ENCODE measurements around the gene CNPY4.

Gene CNPY4

GRCh38 chr7:100119072-100119969 lies at the start of gene CNPY4, which contains the start of gene TAF6:
TSS of gene CNPY4 (plus strand) at chr7:100119634. CDS start at chr7:100119745, 111 bp downstream.
TSS of gene TAF6 (minus strand) at chr7:100119358. CDS start at chr7:100114209, 5,149 bp downstream.
- peak; percentile 93 for DNase-seq (ENCODE audit: low read depth)

- no peak for DNase-seq (ENCODE audit: low read depth)
Observed at GRCh38 chr7:100069991-100070390, 49.4 kb upstream of the CNPY4 start.

GRCh38 chr7:100071018-100071723 lies 48.3 kb upstream of the CNPY4 start:
- no peak for DNase-seq (ENCODE audit: low read depth)

GRCh38 chr7:100072462-100072861 lies 47.0 kb upstream of the CNPY4 start:
- no peak for DNase-seq (ENCODE audit: low read depth)

- DNase-seq (ENCODE audit: low read depth) = no peak
Observed at GRCh38 chr7:100074841-100075240, 44.6 kb upstream of the CNPY4 start.

GRCh38 chr7:100075418-100075817 lies 44.0 kb upstream of the CNPY4 start:
- DNase-seq (ENCODE audit: low read depth) = no peak

- DNase-seq (ENCODE audit: low read depth) = no peak
Observed at GRCh38 chr7:100077205-100077604, 42.2 kb upstream of the CNPY4 start.

GRCh38 chr7:100079024-100079560 lies 40.3 kb upstream of the CNPY4 start:
- no peak for DNase-seq (ENCODE audit: low read depth)

GRCh38 chr7:100080907-100081534 lies 38.4 kb upstream of the CNPY4 start:
- DNase-seq (ENCODE audit: low read depth) = no peak

- DNase-seq (ENCODE audit: low read depth) = peak; percentile 94
Observed at GRCh38 chr7:100081535-100082102, 37.8 kb upstream of the CNPY4 start, which contains the start of gene ZNF3. TSS of gene ZNF3 (minus strand) at chr7:100081723. CDS start at chr7:100077357, 4,366 bp downstream.

- DNase-seq (ENCODE audit: low read depth) = no peak
Observed at GRCh38 chr7:100082978-100083377, 36.5 kb upstream of the CNPY4 start.

GRCh38 chr7:100085515-100085914 lies 33.9 kb upstream of the CNPY4 start:
- DNase-seq (ENCODE audit: low read depth) = no peak

- no peak for DNase-seq (ENCODE audit: low read depth)
Observed at GRCh38 chr7:100087055-100087750, 32.2 kb upstream of the CNPY4 start.

GRCh38 chr7:100088095-100088620 lies 31.3 kb upstream of the CNPY4 start:
- no peak for DNase-seq (ENCODE audit: low read depth)

- peak; percentile 82 for DNase-seq (ENCODE audit: low read depth)
Observed at GRCh38 chr7:100088621-100089457, 30.6 kb upstream of the CNPY4 start, which contains the start of gene COPS6. TSS of gene COPS6 (plus strand) at chr7:100088969. CDS start at chr7:100088991, 22 bp downstream.

GRCh38 chr7:100089458-100090196 lies 29.8 kb upstream of the CNPY4 start:
- DNase-seq (ENCODE audit: low read depth) = no peak

GRCh38 chr7:100090527-100091410 lies 28.7 kb upstream of the CNPY4 start:
- no peak for DNase-seq (ENCODE audit: low read depth)
